Medulla oblongata (tissue), 1 donor: ENCODE results near the gene THSD1.
"Not testable (repeated sequence)": the region's sequence is repeated elsewhere in the genome, so short reads cannot be mapped to it uniquely, and the experiment has no call there.

ENCODE experiments used
- DNase-seq: peaks from one replicate; pipeline ENCODE4 v3.0.0-alpha.2; 2015; ENCODE audit errors: extremely low spot score

THSD1 gene

GRCh38 chr13:52359534-52359933, 46.4 kb downstream of the THSD1 start:
- DNase-seq, result no peak

DNA sequence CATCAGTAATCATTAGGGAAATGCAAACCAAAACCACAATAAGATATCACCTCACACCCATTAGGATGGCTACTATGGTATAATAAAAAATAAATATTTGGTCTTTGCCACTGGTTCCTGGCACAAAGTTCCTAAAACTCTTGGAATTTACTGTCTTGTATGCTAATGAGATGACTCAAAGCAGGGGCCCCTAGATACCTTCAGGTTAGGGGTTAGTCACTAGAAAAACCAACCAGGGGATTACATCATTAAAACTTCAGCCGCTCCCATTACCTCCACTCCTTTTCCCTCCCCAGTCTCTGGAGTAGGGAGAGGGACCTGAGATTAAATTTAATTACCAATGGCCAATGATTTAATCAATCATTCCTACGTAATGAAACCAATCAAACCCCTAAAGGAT, 49.6 kb downstream of the THSD1 start:
- DNase-seq, result no peak

DNA sequence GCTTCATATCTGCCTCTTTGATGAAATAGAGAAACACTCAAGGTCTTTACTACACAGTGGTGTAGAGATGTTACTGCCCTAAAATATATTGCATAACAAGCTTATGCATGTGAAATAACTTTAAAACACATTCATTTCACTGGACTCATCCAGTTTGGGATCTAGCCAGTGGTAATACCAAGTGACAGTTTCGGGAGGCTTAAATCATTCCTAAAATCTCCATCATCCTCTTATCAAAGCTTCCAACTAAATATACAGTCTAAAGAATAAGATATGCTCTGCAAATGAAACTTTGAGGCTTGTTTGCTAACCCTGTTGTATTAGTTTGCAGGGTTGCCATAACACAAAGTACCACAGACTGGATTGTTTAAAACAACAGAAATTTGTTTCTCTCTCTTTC, 52.8 kb downstream of the THSD1 start:
- DNase-seq, result no peak

DNA sequence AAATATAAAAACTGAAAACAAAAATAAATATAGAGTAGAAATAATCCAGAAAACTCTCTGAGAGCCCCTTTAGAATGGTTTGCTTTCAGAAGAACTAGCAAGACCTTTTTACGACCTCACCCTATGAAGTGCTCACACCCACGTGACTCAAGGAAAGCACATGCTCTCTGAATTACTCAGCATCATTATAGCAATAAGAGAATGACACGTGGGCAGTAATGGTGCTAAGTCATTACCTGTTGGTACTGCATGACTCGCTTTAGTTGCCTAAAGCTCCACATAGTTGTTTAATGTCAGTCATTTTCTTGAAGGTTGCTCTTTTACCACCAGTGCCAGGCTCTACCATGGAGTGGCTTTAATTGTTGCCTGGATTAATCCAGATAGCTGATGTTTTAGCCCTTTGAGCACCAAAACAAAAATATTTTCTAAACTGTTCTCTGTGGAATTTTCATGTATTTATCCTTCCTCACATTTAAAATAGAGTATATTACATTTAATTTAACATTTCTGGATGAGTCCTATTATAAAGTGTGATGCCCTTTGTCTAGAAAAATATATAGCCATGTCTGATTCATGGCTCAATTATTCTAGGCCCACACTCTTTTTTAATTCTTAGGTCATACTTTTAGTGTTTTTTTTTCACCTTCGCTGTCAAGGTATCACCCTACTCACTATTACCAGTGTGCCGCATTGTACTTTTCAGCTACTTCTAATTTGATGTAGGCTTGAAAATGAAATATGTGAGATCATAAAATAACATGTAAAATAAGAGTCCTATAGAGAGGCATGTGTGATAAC, 56.8 kb downstream of the THSD1 start:
- no peak for DNase-seq

GRCh38 chr13:52348071-52348470, 57.9 kb downstream of the THSD1 start:
- DNase-seq, result no peak

- DNase-seq, result no peak
Observed at GRCh38 chr13:52345631-52346251, 60.2 kb downstream of the THSD1 start.

DNA sequence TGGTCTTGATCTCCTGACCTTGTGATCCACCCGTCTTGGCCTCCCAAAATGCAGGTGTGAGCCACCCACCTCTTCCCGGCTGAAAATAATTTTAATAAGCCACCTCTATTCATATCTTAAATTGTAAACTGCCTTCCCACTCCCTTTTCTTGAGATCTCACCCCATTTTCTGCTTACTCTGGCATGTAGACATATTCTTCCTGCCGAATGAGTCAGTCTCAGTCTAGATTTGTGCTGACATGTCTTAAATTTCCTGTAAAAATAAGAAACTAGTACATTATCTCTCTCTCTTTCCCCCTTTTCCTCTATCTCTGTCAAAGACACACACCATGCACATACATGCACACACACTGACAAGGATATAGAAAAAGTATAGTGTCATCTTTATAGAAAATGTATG, 60.9 kb downstream of the THSD1 start:
- DNase-seq, result no peak

- DNase-seq, result no peak
Observed at GRCh38 chr13:52344108-52344507, 61.9 kb downstream of the THSD1 start.

DNA sequence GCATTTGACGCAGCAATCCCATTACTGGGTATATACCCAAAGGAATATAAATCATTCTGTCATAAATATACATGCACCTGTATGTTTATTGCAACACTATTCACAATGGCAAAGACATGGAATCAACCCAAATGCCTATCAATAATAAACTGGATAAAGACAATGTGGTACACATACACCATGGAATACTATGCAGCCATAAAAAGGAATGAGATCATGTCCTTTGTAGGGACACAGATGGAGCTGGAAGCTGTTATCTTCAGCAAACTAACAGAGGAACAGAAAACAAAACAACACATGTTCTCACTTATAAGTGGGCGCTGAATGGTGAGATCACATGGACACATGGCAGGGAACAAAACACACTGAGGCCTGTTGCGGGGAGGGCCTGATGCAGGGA, 63.8 kb downstream of the THSD1 start:
- not testable (repeated sequence) for DNase-seq

GRCh38 chr13:52337828-52338455, 68.0 kb downstream of the THSD1 start:
- not testable (repeated sequence) for DNase-seq

GRCh38 chr13:52334107-52334506, 71.9 kb downstream of the THSD1 start:
- DNase-seq, result not testable (repeated sequence)

DNA sequence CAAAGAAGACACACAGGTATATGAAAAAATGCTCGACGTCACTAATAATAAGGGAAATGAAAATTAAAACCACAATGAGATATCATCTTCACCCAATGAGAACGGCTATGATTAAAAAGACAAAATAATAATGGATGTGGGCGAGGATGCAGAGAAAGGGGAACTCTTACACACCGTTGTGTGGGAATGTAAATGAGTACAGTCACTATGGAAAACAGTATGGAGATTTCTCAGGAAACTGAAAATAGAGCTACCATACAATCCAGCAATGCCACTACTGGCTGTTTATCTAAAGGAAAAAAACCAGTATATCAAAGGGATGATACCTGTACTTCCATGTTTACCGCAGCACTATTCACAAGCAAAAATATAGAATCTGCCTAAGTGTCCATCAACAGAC, 74.1 kb downstream of the THSD1 start:
- DNase-seq, result not testable (repeated sequence)
